GM12878 (cell line): ENCODE results near the gene WASF2.

Experiments
- CHD4 ChIP-seq: fragments of 200-600 bp; sonication (generic); IDR thresholded peaks from 2 replicates; pipeline ENCODE4 v1.6.1; 2016; ENCODE audit warnings: mild to moderate bottlenecking
- CREB1 ChIP-seq: IDR thresholded peaks from 2 replicates; pipeline ENCODE4 v1.6.1; 2012; ENCODE audit warnings: low read depth, mild to moderate bottlenecking, inconsistent platforms
- CREM ChIP-seq: IDR thresholded peaks from 2 replicates; pipeline ENCODE4 v1.6.1; 2014; ENCODE audit warnings: antibody characterized with exemption, low read depth
- IKZF1 ChIP-seq: fragments of 450-650 bp; conservative IDR thresholded peaks from 2 replicates; pipeline ENCODE4 v1.6.1; 2017; ENCODE audit warnings: antibody characterized with exemption, mild to moderate bottlenecking
- POLR2AphosphoS5 ChIP-seq: IDR thresholded peaks from 2 replicates; pipeline ENCODE4 v1.6.1; 2011; ENCODE audit warnings: mild to moderate bottlenecking, low read length, inconsistent platforms
- RFX5 ChIP-seq: IDR thresholded peaks from 2 replicates; pipeline ENCODE4 v1.6.1; 2011; ENCODE audit warnings: low read depth, low read length, improper control_type of control experiment
- TCF7 ChIP-seq: IDR thresholded peaks from 2 replicates; pipeline ENCODE4 v1.6.1; 2014; ENCODE audit warnings: antibody characterized with exemption, borderline replicate concordance
- TF ChIP-seq, protein P1 (sequence below), 3 experiments: IDR thresholded peaks in 2 of 3; conservative IDR thresholded peaks in 1 of 3; 2 replicates each; pipeline ENCODE4 v1.5.1; 2011; ENCODE audit warnings: low read depth in 3 of 3, low read length in 3 of 3, mild to moderate bottlenecking in 3 of 3, control low read depth in 2 of 3, moderate library complexity in 2 of 3, inconsistent platforms in 1 of 3, mixed read lengths in 1 of 3; ENCODE audit not compliant: control insufficient read depth in 2 of 3, insufficient read depth in 1 of 3; ENCODE audit errors: extremely low read depth in 1 of 3

DNA sequence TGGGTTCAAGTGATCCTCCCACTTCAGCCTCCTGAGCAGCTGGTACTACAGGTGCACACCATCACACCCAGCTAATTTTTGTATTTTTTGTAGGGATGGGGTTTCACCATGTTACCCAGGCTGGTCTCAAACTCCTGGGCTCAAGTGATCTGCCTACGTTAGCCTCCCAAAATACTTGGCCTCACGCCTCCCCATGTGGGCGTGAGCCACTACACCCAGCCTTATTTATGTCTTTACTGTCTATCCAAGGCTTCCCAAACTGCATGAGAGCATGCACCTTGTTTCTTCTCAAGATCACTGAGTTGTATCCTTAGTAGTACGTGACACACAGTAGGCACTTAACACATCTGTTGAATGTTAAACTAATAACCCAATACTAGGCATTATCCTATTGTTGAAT, 14.2 kb downstream of the WASF2 start:
- TF ChIP-seq CREM = no peak
- no peak for TF ChIP-seq CREB1
- no peak for TF ChIP-seq CHD4
- no peak for TF ChIP-seq IKZF1
- no peak for TF ChIP-seq RFX5
- TF ChIP-seq, protein P1, sequence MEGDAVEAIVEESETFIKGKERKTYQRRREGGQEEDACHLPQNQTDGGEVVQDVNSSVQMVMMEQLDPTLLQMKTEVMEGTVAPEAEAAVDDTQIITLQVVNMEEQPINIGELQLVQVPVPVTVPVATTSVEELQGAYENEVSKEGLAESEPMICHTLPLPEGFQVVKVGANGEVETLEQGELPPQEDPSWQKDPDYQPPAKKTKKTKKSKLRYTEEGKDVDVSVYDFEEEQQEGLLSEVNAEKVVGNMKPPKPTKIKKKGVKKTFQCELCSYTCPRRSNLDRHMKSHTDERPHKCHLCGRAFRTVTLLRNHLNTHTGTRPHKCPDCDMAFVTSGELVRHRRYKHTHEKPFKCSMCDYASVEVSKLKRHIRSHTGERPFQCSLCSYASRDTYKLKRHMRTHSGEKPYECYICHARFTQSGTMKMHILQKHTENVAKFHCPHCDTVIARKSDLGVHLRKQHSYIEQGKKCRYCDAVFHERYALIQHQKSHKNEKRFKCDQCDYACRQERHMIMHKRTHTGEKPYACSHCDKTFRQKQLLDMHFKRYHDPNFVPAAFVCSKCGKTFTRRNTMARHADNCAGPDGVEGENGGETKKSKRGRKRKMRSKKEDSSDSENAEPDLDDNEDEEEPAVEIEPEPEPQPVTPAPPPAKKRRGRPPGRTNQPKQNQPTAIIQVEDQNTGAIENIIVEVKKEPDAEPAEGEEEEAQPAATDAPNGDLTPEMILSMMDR (IDR thresholded peaks at IDR 0.05 in 2 of 3, conservative IDR thresholded peaks at IDR 0.05 in 1 of 3; ENCODE audit: control insufficient read depth in 2 of 3, extremely low read depth in 1 of 3, insufficient read depth in 1 of 3, low read depth in 3 of 3, low read length in 3 of 3) = no peak
- no peak for TF ChIP-seq TCF7
- no peak for TF ChIP-seq POLR2AphosphoS5
